Testis (tissue), 3 donors: ENCODE data around the gene AQP9. TPM values are rescaled to one million over a fixed set of nuclear protein-coding genes. Genes with fewer than 3 reads are reported as not detected.

ENCODE experiments used
- DNase-seq: peaks from one replicate; pipeline ENCODE4 v3.0.0-alpha.2; 2019
- H3K27ac ChIP-seq, 2 donors: fragments of 200-600 bp; sonication (generic); one replicate each; pipeline ENCODE4 v1.5.1; 2019
- H3K27me3 ChIP-seq: fragments of 200-600 bp; sonication (generic); one replicate; pipeline ENCODE4 v1.5.1; 2019
- H3K36me3 ChIP-seq: fragments of 200-600 bp; sonication (generic); one replicate; pipeline ENCODE4 v1.5.1; 2017; ENCODE audit warnings: low read depth; ENCODE audit errors: missing control alignments
- H3K4me1 ChIP-seq: fragments of 200-600 bp; sonication (generic); one replicate; pipeline ENCODE4 v1.5.1; 2019
- H3K4me3 ChIP-seq, 2 donors: fragments of 200-600 bp; sonication (generic); one replicate each; pipeline ENCODE4 v1.5.1; 2017 to 2019
- H3K9me3 ChIP-seq: fragments of 200-600 bp; sonication (generic); one replicate; pipeline ENCODE4 v1.5.1; 2017
- CTCF ChIP-seq, 3 experiments: fragments of 450-650 bp in 2 of 3; fragments of 200-600 bp in 1 of 3; sonication (generic) in 1 of 3; IDR thresholded peaks; one replicate each; pipeline ENCODE4 v1.5.1; 2016 to 2019; ENCODE audit warnings: antibody characterized with exemption in 3 of 3, mild to moderate bottlenecking in 2 of 3, moderate library complexity in 1 of 3
- POLR2A ChIP-seq: fragments of 450-650 bp; IDR thresholded peaks from one replicate; pipeline ENCODE4 v1.6.1; 2017; ENCODE audit warnings: antibody characterized with exemption, mild to moderate bottlenecking, moderate library complexity
- WGBS, 2 donors: methylation state at CpG; one replicate each; pipeline ENCODE4 v1.1.5; 2018; 5-methylcytosine and 5-hydroxymethylcytosine counted together
- intact Hi-C: fragments of 100-400 bp; cut with DNase I; formaldehyde crosslinking; loops from one replicate; pipeline ENCODE4 v1.15.1; 2023; ENCODE audit warnings: low total_unique reads
- polyA plus RNA-seq: library from polyadenylated mRNA; stranded (reverse); fragments of 350-450 nt; fragmentation: Illumina TruSeq; extraction: RNeasy Lipid Tissue Mini Kit (QIAGEN cat#74804); gene quantifications from one replicate; pipeline ENCODE4 v1.2.3, GENCODE V29; 2014; ENCODE audit warnings: low read depth, low replicate concordance; ENCODE audit not compliant: insufficient read depth
- total RNA-seq, 2 donors: library from RNA; depleted of rRNA; stranded (reverse); fragments of >200 nt; gene quantifications; one replicate each; pipeline ENCODE4 v1.2.3, GENCODE V29; 2016

AQP9 gene
- total and polyA plus RNA-seq, 3 donors from 2014 or later = 0.16 to 3.1 TPM; not detected in 1

- no peak overlapping the region for H3K4me3 ChIP-seq
- no peaks in the 10 kb centered on the region for H3K36me3 ChIP-seq
- TF ChIP-seq CTCF (IDR thresholded peaks at IDR 0.05) (no peak), POLR2A (no peak)
- H3K27me3 ChIP-seq = no peaks in the 10 kb centered on the region
- no peak overlapping the region for H3K27ac ChIP-seq
- no peaks in the 10 kb centered on the region for H3K4me1 ChIP-seq
- DNase-seq = no peak
- 88 to 100% methylated on average over 1 of the region's 1 CpG for WGBS, 2 donors
- no peaks in the 10 kb centered on the region for H3K9me3 ChIP-seq
- intact Hi-C loops = no loop called here
These were observed 19.2 kb upstream of the AQP9 start for GRCh38 chr15:58119016-58119415.

DNA sequence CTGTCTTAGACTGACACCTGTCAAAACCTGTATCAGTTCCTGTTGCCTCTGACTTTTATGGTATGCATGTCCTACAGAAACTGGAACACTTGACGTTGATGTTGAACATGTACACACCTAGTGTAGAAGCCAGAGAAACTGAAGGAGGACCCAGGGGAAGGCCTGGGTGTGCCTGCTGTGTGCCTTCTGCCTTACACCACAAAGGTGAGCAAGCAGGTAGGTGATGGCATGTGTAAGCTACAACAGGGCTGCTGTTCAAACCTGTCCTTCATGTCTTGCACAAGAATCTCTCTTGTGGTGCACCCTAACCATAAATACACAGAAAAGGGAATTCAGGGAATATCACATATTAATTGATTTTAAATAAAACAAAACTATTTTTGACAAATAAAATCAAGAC is 13.6 kb upstream of the AQP9 start:
- no peaks in the 10 kb centered on the region for H3K27me3 ChIP-seq
- H3K36me3 ChIP-seq = no peaks in the 10 kb centered on the region
- H3K4me3 ChIP-seq = no peak overlapping the region
- 100% methylated on average over 1 of the region's 1 CpG for WGBS, 2 donors
- no peak overlapping the region for H3K27ac ChIP-seq
- no peaks in the 10 kb centered on the region for H3K9me3 ChIP-seq
- intact Hi-C loops = no loop called here
- H3K4me1 ChIP-seq = no peaks in the 10 kb centered on the region
- DNase-seq = no peak
- TF ChIP-seq POLR2A (no peak), CTCF (IDR thresholded peaks at IDR 0.05) (no peak)

DNA sequence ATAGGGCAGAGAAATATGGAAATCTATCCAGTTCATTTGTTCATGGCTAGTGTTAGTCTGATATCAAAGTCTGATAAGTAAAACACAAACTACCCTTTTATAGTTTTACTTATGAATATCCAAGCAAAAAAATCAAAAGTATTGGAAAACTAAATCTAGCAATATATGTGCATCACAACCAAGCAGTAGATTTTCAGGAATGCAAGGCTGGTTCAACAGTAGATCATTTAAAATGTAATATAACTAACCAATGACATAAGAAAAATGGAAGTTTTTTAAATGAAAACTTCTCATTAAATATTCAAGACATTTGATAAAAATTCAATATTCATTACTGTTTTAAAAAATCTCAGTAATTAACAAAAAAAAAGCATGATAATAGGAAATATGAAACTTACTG is 12.8 kb upstream of the AQP9 start:
- intact Hi-C loops = no loop called here
- no peaks in the 10 kb centered on the region for H3K36me3 ChIP-seq
- no peaks in the 10 kb centered on the region for H3K9me3 ChIP-seq
- H3K27me3 ChIP-seq = no peaks in the 10 kb centered on the region
- no peaks in the 10 kb centered on the region for H3K4me1 ChIP-seq
- H3K27ac ChIP-seq = no peak overlapping the region
- no peak overlapping the region for H3K4me3 ChIP-seq
- no peak for TF ChIP-seq POLR2A
- TF ChIP-seq CTCF (IDR thresholded peaks at IDR 0.05) = no peak
- DNase-seq = no peak

- no peak for DNase-seq
- Histone ChIP-seq H3K4me3 (no peak overlapping the region), H3K4me1 (no peaks in the 10 kb centered on the region), H3K27me3 (no peaks in the 10 kb centered on the region), H3K36me3 (no peaks in the 10 kb centered on the region), H3K27ac (no peak overlapping the region), H3K9me3 (no peaks in the 10 kb centered on the region)
- 90 to 92% methylated on average over 4 of the region's 4 CpGs for WGBS, 2 donors
- intact Hi-C loops = no loop called here
- TF ChIP-seq CTCF (IDR thresholded peaks at IDR 0.05) (no peak), POLR2A (no peak)
These were observed 3.3 kb upstream of the AQP9 start for GRCh38 chr15:58134886-58135285.

- H3K4me3 ChIP-seq = no peak overlapping the region
- H3K9me3 ChIP-seq = no peaks in the 10 kb centered on the region
- no peak for DNase-seq
- intact Hi-C loops = no loop called here
- no peaks in the 10 kb centered on the region for H3K36me3 ChIP-seq
- no peak overlapping the region for H3K27ac ChIP-seq
- H3K4me1 ChIP-seq = no peaks in the 10 kb centered on the region
- WGBS, 2 donors = 80 to 90% methylated on average over 2 of the region's 2 CpGs
- no peaks in the 10 kb centered on the region for H3K27me3 ChIP-seq
- no peak for TF ChIP-seq CTCF (IDR thresholded peaks at IDR 0.05)
- TF ChIP-seq POLR2A = no peak
These were observed 2.5 kb upstream of the AQP9 start for GRCh38 chr15:58135511-58136174.
